OCI-LY7 (cell line): Measurements from ENCODE around the gene GRID1. TPM values are rescaled to one million over a fixed set of nuclear protein-coding genes. Genes with fewer than 3 reads are reported as not detected.

Experiments used
- BruUV-seq: library from RNA; stranded (reverse); fragments of 400-500 nt; replicated peaks from 2 replicates; lab custom pipeline; 2021; lab: Mats Ljungman, UMichigan
- CTCF ChIA-PET: fragments of 300-600 bp; sonication (Branson Sonifier 250); formaldehyde crosslinking; loops from one replicate; lab custom pipeline; 2022; ENCODE audit warnings: antibody characterized with exemption; ENCODE audit not compliant: unreplicated experiment; lab: Charles Lee
- POLR2A ChIA-PET: fragments of 300-600 bp; sonication (Branson Sonifier 250); formaldehyde crosslinking; loops from one replicate; lab custom pipeline; 2022; ENCODE audit warnings: antibody characterized with exemption; lab: Charles Lee
- DNase-seq: peaks from one replicate; pipeline ENCODE4 v3.0.0-alpha.2; 2015; ENCODE audit warnings: low spot score
- H2AFZ ChIP-seq: fragments of 200-600 bp; sonication (generic), shearing (Covaris generic); 2 replicates; pipeline ENCODE4 v1.6.1; 2014; ENCODE audit warnings: mild to moderate bottlenecking, antibody characterized with exemption, low read length, moderate library complexity
- H3K27ac ChIP-seq: fragments of 200-600 bp; sonication (generic); 2 replicates; pipeline ENCODE4 v1.5.1; 2014; ENCODE audit warnings: mixed run types, low read depth, mild to moderate bottlenecking, moderate library complexity, low read length, inconsistent platforms; ENCODE audit not compliant: poor library complexity, severe bottlenecking
- H3K36me3 ChIP-seq: fragments of 200-600 bp; sonication (generic); 2 replicates; pipeline ENCODE4 v1.6.1; 2014; ENCODE audit warnings: mild to moderate bottlenecking, antibody characterized with exemption, low read length, moderate library complexity, mixed read lengths; ENCODE audit not compliant: insufficient read depth
- H3K4me1 ChIP-seq: fragments of 200-600 bp; sonication (generic); 2 replicates; pipeline ENCODE4 v1.5.1; 2014; ENCODE audit warnings: mild to moderate bottlenecking, low read length; ENCODE audit not compliant: insufficient read depth, poor library complexity, severe bottlenecking
- H3K4me2 ChIP-seq: fragments of 200-600 bp; sonication (generic); 2 replicates; pipeline ENCODE4 v1.6.1; 2014; ENCODE audit warnings: mild to moderate bottlenecking, low read length
- H3K4me3 ChIP-seq: fragments of 200-600 bp; sonication (generic); 2 replicates; pipeline ENCODE4 v1.5.1; 2014; ENCODE audit warnings: mild to moderate bottlenecking, low read depth, low read length; ENCODE audit not compliant: poor library complexity, severe bottlenecking
- H3K79me2 ChIP-seq: fragments of 200-600 bp; sonication (generic); 2 replicates; pipeline ENCODE4 v1.6.1; 2016; ENCODE audit warnings: low read depth, mild to moderate bottlenecking, low read length, moderate library complexity, mixed read lengths; ENCODE audit not compliant: insufficient read depth
- H3K9me2 ChIP-seq: fragments of 200-600 bp; sonication (generic); 2 replicates; pipeline ENCODE4 v1.6.1; 2016; ENCODE audit warnings: mild to moderate bottlenecking, low read length, mixed read lengths; ENCODE audit not compliant: insufficient read depth
- H3K9me3 ChIP-seq: fragments of 200-600 bp; sonication (generic); 2 replicates; pipeline ENCODE4 v1.6.1; 2014; ENCODE audit warnings: mild to moderate bottlenecking, mixed run types, low read length, mixed read lengths
- H4K20me1 ChIP-seq: fragments of 200-600 bp; sonication (generic); 2 replicates; pipeline ENCODE4 v1.6.1; 2014; ENCODE audit warnings: mild to moderate bottlenecking, antibody characterized with exemption, low read length, moderate library complexity, mixed read lengths; ENCODE audit not compliant: insufficient read depth
- EZH2phosphoT487 ChIP-seq: fragments of 200-600 bp; sonication (generic); IDR thresholded peaks from 2 replicates; pipeline ENCODE4 v1.6.1; 2018; ENCODE audit warnings: low read depth, borderline replicate concordance, mild to moderate bottlenecking, mixed run types, antibody characterized with exemption, low read length, moderate library complexity, mixed read lengths
- intact Hi-C: fragments of 100-400 bp; cut with micrococcal nuclease; formaldehyde crosslinking; loops from one replicate; pipeline ENCODE4 v1.10.0; 2022; ENCODE audit not compliant: unreplicated experiment
- total RNA-seq, 2 experiments: library from RNA; depleted of rRNA in 1 of 2; stranded (reverse); fragments of >200 nt in 1 of 2; shearing (Covaris generic) in 1 of 2; gene quantifications; 2 replicates each; pipeline ENCODE4 v1.2.3, GENCODE V29; 2014 to 2022
- TF ChIP-seq, protein P1 (sequence below): fragments of 200-600 bp; sonication (generic); conservative IDR thresholded peaks from 2 replicates; pipeline ENCODE4 v1.5.1; 2014; ENCODE audit warnings: mild to moderate bottlenecking, antibody characterized with exemption, low read length, moderate library complexity, mixed read lengths

Gene GRID1
- total RNA-seq, 2 experiments from 2014 or later, result 1.6 to 3.7 TPM

DNA sequence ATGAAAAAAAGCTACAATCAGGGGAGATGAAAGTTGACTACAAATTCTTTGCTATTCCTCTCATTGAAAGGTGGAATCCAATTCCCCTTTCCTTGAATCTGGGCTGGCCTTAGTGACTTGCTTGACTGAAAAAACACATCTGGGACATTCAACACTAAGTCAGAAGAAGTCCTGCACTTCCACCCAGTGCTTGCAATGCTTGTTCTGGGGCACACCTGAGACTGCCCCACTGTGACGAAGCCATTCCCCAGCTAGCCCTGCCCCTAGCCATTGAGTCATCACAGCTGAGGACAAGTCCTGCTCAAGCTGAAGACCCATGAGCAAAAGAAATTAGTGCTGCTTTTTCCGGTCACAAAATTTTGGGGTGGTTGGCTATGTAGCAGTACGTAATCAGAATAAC is 19.2 kb upstream of the GRID1 start:
- POLR2A ChIA-PET, result interaction anchor here (0.5 to 1.3 kb wide), 3 partner anchors 8 to 144 kb away, joined by 3 read pairs; no protein-coding TSS in a partner anchor
- intact Hi-C loops, result no loop called here
- Histone ChIP-seq H2AFZ (no peak overlapping the region), H3K79me2 (peaks cover 7% of the 10 kb centered on the region; the same call in 1 of the 2 replicates), H3K27ac (no peak overlapping the region), H4K20me1 (no peaks in the 10 kb centered on the region), H3K9me3 (no peaks in the 10 kb centered on the region), H3K36me3 (peaks cover 13% of the 10 kb centered on the region), H3K4me3 (no peak overlapping the region), H3K4me2 (no peak overlapping the region), H3K4me1 (peaks cover 25% of the 10 kb centered on the region), H3K9me2 (no peaks in the 10 kb centered on the region)
- DNase-seq, result no peak
- no TSS peak for BruUV-seq
- TF ChIP-seq, protein P1, sequence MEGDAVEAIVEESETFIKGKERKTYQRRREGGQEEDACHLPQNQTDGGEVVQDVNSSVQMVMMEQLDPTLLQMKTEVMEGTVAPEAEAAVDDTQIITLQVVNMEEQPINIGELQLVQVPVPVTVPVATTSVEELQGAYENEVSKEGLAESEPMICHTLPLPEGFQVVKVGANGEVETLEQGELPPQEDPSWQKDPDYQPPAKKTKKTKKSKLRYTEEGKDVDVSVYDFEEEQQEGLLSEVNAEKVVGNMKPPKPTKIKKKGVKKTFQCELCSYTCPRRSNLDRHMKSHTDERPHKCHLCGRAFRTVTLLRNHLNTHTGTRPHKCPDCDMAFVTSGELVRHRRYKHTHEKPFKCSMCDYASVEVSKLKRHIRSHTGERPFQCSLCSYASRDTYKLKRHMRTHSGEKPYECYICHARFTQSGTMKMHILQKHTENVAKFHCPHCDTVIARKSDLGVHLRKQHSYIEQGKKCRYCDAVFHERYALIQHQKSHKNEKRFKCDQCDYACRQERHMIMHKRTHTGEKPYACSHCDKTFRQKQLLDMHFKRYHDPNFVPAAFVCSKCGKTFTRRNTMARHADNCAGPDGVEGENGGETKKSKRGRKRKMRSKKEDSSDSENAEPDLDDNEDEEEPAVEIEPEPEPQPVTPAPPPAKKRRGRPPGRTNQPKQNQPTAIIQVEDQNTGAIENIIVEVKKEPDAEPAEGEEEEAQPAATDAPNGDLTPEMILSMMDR, result no peak
- no peak for TF ChIP-seq EZH2phosphoT487
- CTCF ChIA-PET, result no interaction called here

DNA sequence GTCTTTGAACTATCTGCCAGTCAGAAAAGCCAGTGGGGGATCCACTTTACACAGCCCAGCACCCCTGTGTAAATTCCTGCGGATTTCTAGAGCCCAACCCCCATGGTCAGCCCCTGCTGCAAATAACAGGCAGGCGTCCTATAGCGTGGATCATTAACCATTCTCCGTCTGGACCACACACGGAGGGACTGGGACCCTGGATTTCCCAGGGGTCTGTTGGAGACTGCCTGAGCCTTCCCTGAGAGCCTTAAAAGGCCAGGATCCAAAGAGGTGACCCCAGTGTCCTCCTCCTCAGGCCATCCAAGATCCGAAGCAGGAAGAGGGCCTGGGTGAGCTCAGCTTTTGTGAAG is 11.2 kb upstream of the GRID1 start:
- CTCF ChIA-PET, result interaction anchor here (0.7 to 0.9 kb wide), 2 partner anchors 11 to 29 kb away, joined by 3 read pairs; no protein-coding TSS in a partner anchor
- peaks cover 20% of the 10 kb centered on the region for H3K36me3 ChIP-seq
- H3K9me2 ChIP-seq, result no peaks in the 10 kb centered on the region
- 0 out of 2 replicates have a peak overlapping the region, but pooled peaks have one; percentile 4 for H2AFZ ChIP-seq
- H3K4me1 ChIP-seq, result peaks cover 8% of the 10 kb centered on the region
- H3K4me3 ChIP-seq, result no peak overlapping the region
- no peak for DNase-seq
- POLR2A ChIA-PET, result no interaction called here
- no peak overlapping the region for H3K4me2 ChIP-seq
- no peaks in the 10 kb centered on the region for H3K79me2 ChIP-seq
- TF ChIP-seq, protein P1, result no peak
- TF ChIP-seq EZH2phosphoT487, result no peak
- intact Hi-C loops, result loop anchor here (1.0 to 10.0 kb wide), 5 partner anchors 115 to 593 kb away; no protein-coding TSS in a partner anchor
- BruUV-seq, result no TSS peak
- no peaks in the 10 kb centered on the region for H3K9me3 ChIP-seq
- no peak overlapping the region for H3K27ac ChIP-seq
- no peaks in the 10 kb centered on the region for H4K20me1 ChIP-seq
